Activated CD4-positive, alpha-beta memory T cell treated with anti-CD3 and anti-CD28 coated beads, Interleukin-2, amount 10 ng/mL, durations not matched to agents 7 days and 5 days (primary cell): ENCODE data around the gene SUCLG2. TPM values are rescaled to one million over a fixed set of nuclear protein-coding genes. Genes with fewer than 3 reads are reported as not detected.
A peak's percentile ranks its signal among the peaks of the same experiment; 100 is the strongest.

ENCODE experiments used
- CTCF ChIA-PET: fragments of 350-600 bp; sonication (Branson Sonifier 250); formaldehyde crosslinking; loops from one replicate; lab custom pipeline; 2021; ENCODE audit warnings: antibody characterized with exemption, inconsistent platforms; lab: Charles Lee
- POLR2A ChIA-PET: fragments of 350-600 bp; sonication (Branson Sonifier 250); formaldehyde crosslinking; loops from one replicate; lab custom pipeline; 2021; ENCODE audit warnings: antibody characterized with exemption; lab: Charles Lee
- DNase-seq: peaks from one replicate; pipeline ENCODE4 v3.0.0-alpha.2; 2020
- H3K27ac Mint-ChIP-seq: one replicate; pipeline ENCODE4 v1.8.0; 2021; ENCODE audit warnings: mild to moderate bottlenecking, mixed read lengths
- H3K27me3 Mint-ChIP-seq: one replicate; pipeline ENCODE4 v1.8.0; 2021; ENCODE audit warnings: mixed read lengths
- H3K36me3 Mint-ChIP-seq: one replicate; pipeline ENCODE4 v1.8.0; 2021; ENCODE audit warnings: low read depth, mixed read lengths
- H3K4me1 Mint-ChIP-seq: one replicate; pipeline ENCODE4 v1.8.0; 2021; ENCODE audit warnings: mixed read lengths
- H3K4me3 Mint-ChIP-seq: one replicate; pipeline ENCODE4 v1.8.0; 2021; ENCODE audit warnings: mild to moderate bottlenecking, mixed read lengths
- H3K9me3 Mint-ChIP-seq: one replicate; pipeline ENCODE4 v1.8.0; 2021; ENCODE audit warnings: mixed read lengths
- total RNA-seq, 2 experiments: library from RNA; stranded (reverse); gene quantifications; one replicate each; pipeline ENCODE4 v1.2.3, GENCODE V29; 2021

SUCLG2 gene
- total RNA-seq: 10 to 100 TPM; 46.9 to 48.5 TPM

DNA sequence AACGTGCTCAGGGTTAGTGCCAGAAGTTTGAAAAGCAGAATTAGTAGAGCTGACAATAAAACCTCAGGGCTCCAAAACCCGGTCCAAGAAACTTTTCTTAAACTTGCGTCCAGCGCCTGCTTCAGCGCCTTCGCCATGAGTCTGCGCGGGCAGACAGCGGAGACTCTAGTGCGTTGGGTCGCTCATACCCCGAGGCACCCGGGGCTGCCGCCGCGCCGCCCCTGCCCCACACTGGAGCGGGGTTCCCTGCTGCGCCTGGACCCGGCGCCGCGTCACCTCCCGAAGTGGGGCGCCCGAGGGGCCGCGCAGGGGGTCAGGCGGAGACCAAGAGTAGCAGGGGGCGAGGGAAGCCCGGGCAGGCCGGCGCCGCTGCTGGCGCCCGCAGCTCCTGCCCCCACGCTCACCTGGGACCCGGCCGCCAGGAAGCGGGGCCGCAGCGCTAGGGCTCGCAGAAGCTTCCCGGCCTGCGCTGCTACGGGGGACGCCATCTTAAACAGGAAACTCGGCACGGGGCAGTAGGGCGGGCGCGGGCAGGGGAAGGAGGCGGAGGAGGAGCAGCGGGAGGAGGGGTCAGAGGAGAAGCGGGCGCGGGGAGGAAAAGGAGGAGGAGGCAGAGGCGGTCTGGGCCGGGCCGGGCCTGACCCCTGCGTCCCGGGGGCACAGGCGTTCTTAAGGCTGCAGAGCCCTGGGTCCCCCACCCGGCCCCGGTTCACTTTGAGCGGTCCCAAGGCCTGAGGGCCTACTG, at the start of gene SUCLG2:
Gene SUCLG2 (minus strand): TSS at position 514 of the 745 bp plus-strand sequence. CDS start 26 bp downstream, at position 488.
- peak within 1 kb of the TSS; percentile 74 for H3K4me3 Mint-ChIP-seq
- CTCF ChIA-PET: interaction anchor here (1.1 to 1.8 kb wide), 2 partner anchors 270 to 294 kb away, joined by 4 to 6 read pairs; no protein-coding TSS in a partner anchor
- H3K4me1 Mint-ChIP-seq: peaks cover 59% of the 10 kb centered on the region
- POLR2A ChIA-PET: interaction anchor here (0.6 to 3.0 kb wide), 15 partner anchors 9 to 1406 kb away, joined by 3 to 17 read pairs (median 5); partner anchors contain the start of gene KBTBD8
- H3K27me3 Mint-ChIP-seq: no peaks in the 10 kb centered on the region
- H3K9me3 Mint-ChIP-seq: peaks cover 33% of the 10 kb centered on the region
- H3K36me3 Mint-ChIP-seq: peaks cover 64% of the 10 kb centered on the region
- H3K27ac Mint-ChIP-seq: peak within 1 kb of the TSS; percentile 80
- DNase-seq: peak; percentile 87

GRCh38 chr3:67700596-67700995, 46.2 kb upstream of the SUCLG2 start:
- DNase-seq: no peak
- POLR2A ChIA-PET: no interaction called here
- CTCF ChIA-PET: no interaction called here

GRCh38 chr3:67699882-67700281, 45.5 kb upstream of the SUCLG2 start:
- Mint-ChIP-seq H3K4me3 (no peak overlapping the region), H3K27me3 (no peaks in the 10 kb centered on the region), H3K9me3 (no peaks in the 10 kb centered on the region), H3K27ac (no peak overlapping the region), H3K4me1 (no peaks in the 10 kb centered on the region), H3K36me3 (no peaks in the 10 kb centered on the region)
- CTCF ChIA-PET: no interaction called here
- no peak for DNase-seq
- POLR2A ChIA-PET: no interaction called here

More at GRCh38 chr3:67700596-67700995, 46.2 kb upstream of the SUCLG2 start:
- Mint-ChIP-seq H3K9me3 (no peaks in the 10 kb centered on the region), H3K4me3 (no peak overlapping the region), H3K27me3 (no peaks in the 10 kb centered on the region), H3K36me3 (no peaks in the 10 kb centered on the region), H3K4me1 (no peaks in the 10 kb centered on the region), H3K27ac (no peak overlapping the region)

GRCh38 chr3:67692621-67693020, 38.2 kb upstream of the SUCLG2 start:
- no peaks in the 10 kb centered on the region for H3K27me3 Mint-ChIP-seq
- peaks cover 3% of the 10 kb centered on the region for H3K9me3 Mint-ChIP-seq
- H3K27ac Mint-ChIP-seq: no peak overlapping the region
- H3K4me3 Mint-ChIP-seq: no peak overlapping the region
- no peaks in the 10 kb centered on the region for H3K36me3 Mint-ChIP-seq
- ChIA-PET CTCF (no interaction called here), POLR2A (no interaction called here)
- DNase-seq: no peak
- H3K4me1 Mint-ChIP-seq: no peaks in the 10 kb centered on the region

GRCh38 chr3:67691926-67692325, 37.5 kb upstream of the SUCLG2 start:
- H3K9me3 Mint-ChIP-seq: peaks cover 3% of the 10 kb centered on the region
- H3K27me3 Mint-ChIP-seq: no peaks in the 10 kb centered on the region
- no peaks in the 10 kb centered on the region for H3K36me3 Mint-ChIP-seq
- CTCF ChIA-PET: no interaction called here
- no peak for DNase-seq
- POLR2A ChIA-PET: no interaction called here
- H3K4me3 Mint-ChIP-seq: no peak overlapping the region
- H3K27ac Mint-ChIP-seq: no peak overlapping the region
- no peaks in the 10 kb centered on the region for H3K4me1 Mint-ChIP-seq

- CTCF ChIA-PET: interaction anchor here (0.7 kb wide), 1 partner anchor 259 kb away, joined by 3 read pairs; no protein-coding TSS in a partner anchor
- POLR2A ChIA-PET: no interaction called here
- no peak overlapping the region for H3K27ac Mint-ChIP-seq
Measured at GRCh38 chr3:67691207-67691606, 36.8 kb upstream of the SUCLG2 start.

DNA sequence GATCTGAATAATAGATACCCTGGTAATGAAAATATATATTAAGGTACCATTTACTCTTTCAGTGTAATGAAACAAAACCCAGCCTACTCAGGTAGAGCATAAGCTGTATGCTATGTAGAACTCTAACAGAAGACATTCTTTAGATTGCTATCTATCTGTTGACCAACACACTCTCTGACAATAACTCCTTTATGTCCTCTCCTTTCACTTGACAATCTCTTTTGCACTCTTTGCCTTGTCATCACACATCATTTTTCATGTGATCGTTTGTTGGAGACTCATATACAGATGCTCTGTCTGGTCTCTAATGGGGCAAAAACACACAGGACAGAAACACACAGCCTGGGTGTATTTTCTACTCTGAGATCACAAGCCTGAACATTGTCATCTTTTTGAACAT, 35.4 kb upstream of the SUCLG2 start:
- no peaks in the 10 kb centered on the region for H3K36me3 Mint-ChIP-seq
- ChIA-PET POLR2A (no interaction called here), CTCF (no interaction called here)
- H3K27ac Mint-ChIP-seq: no peak overlapping the region
- H3K27me3 Mint-ChIP-seq: no peaks in the 10 kb centered on the region
- no peak for DNase-seq
- H3K4me1 Mint-ChIP-seq: peaks cover 9% of the 10 kb centered on the region
- peaks cover 3% of the 10 kb centered on the region for H3K9me3 Mint-ChIP-seq
- no peak overlapping the region for H3K4me3 Mint-ChIP-seq

More at GRCh38 chr3:67691207-67691606, 36.8 kb upstream of the SUCLG2 start:
- Mint-ChIP-seq H3K4me3 (no peak overlapping the region), H3K27me3 (no peaks in the 10 kb centered on the region), H3K36me3 (no peaks in the 10 kb centered on the region), H3K9me3 (peaks cover 3% of the 10 kb centered on the region), H3K4me1 (peaks cover 1% of the 10 kb centered on the region)
- no peak for DNase-seq

DNA sequence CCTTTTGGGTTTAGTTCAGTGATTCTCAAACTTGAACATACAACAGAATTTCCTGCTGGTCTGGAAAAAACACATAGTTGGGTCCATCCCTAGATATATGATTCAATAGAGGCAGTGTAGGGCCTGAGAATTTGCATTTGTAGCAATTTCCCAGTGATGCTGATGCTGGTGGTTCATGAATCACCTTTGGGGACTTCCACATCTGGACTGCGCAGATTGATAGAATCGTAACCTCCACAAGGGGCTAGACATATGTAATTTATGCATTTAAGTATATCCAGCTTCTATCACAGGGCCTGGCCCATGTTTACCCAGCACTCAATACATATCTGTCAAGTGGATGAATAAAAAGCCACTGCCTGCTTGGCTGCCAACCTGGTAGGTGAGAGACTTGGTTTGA, 33.8 kb upstream of the SUCLG2 start:
- Mint-ChIP-seq H3K27ac (no peak overlapping the region), H3K4me3 (no peak overlapping the region), H3K9me3 (peaks cover 3% of the 10 kb centered on the region), H3K27me3 (no peaks in the 10 kb centered on the region), H3K36me3 (no peaks in the 10 kb centered on the region), H3K4me1 (peaks cover 23% of the 10 kb centered on the region)
- ChIA-PET CTCF (no interaction called here), POLR2A (no interaction called here)
- no peak for DNase-seq

DNA sequence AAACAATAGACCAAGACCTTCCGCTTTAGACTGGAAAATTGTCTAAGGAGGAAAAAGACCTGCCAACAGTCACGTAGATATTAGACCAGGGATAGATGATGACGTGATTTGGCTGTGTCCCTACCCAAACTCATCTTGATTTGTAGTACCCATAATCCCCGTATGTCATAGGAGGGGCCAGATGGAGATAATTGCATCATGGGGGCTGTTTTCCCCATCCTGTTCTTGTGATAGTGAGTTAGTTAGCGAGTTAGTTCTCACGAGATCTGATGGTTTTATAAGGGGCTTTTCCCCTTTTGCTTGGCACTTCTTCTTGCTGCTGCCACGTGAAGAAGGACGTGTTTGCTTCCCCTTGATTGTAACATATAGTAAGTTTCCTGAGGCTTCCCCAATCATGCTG, 31.7 kb upstream of the SUCLG2 start:
- Mint-ChIP-seq H3K4me3 (no peak overlapping the region), H3K27me3 (no peaks in the 10 kb centered on the region), H3K27ac (no peak overlapping the region), H3K4me1 (peaks cover 24% of the 10 kb centered on the region), H3K9me3 (peaks cover 5% of the 10 kb centered on the region), H3K36me3 (no peaks in the 10 kb centered on the region)
- CTCF ChIA-PET: no interaction called here
- POLR2A ChIA-PET: no interaction called here
- no peak for DNase-seq

DNA sequence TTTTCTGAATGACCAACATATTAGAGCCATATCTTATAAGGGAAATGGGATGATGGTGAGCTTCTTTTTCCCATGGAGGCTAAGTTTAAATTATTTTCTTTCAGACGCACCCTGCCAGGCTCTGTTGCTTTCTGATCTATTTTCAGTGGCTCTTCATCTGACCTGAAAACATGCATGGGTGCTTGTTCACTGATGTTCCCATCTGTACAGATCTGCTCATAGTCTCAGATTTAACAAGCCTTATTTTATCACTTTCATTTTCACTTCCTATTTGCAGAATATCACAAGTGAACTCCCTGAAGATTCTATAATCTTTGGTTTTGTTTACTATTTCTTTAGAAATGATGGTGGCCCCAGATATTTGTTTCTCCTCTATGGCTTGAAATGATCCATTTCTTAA, 31.1 kb upstream of the SUCLG2 start:
- Mint-ChIP-seq H3K4me1 (peaks cover 24% of the 10 kb centered on the region), H3K9me3 (peaks cover 5% of the 10 kb centered on the region), H3K27me3 (no peaks in the 10 kb centered on the region), H3K4me3 (peak overlapping the region; percentile 3), H3K36me3 (no peaks in the 10 kb centered on the region), H3K27ac (no peak overlapping the region)
- CTCF ChIA-PET: no interaction called here
- DNase-seq: no peak
- POLR2A ChIA-PET: no interaction called here

- CTCF ChIA-PET: no interaction called here
- Mint-ChIP-seq H3K4me3 (no peak overlapping the region), H3K27ac (no peak overlapping the region), H3K4me1 (peaks cover 26% of the 10 kb centered on the region), H3K9me3 (peaks cover 2% of the 10 kb centered on the region), H3K27me3 (no peaks in the 10 kb centered on the region), H3K36me3 (no peaks in the 10 kb centered on the region)
- POLR2A ChIA-PET: interaction anchor here (2.6 kb wide), 1 partner anchor 29 kb away, joined by 15 read pairs; the partner anchor contains the start of gene SUCLG2
- no peak for DNase-seq
Measured at GRCh38 chr3:67684211-67684610, 29.8 kb upstream of the SUCLG2 start.

GRCh38 chr3:67683522-67683921, 29.1 kb upstream of the SUCLG2 start:
- Mint-ChIP-seq H3K4me3 (no peak overlapping the region), H3K27ac (no peak overlapping the region), H3K36me3 (no peaks in the 10 kb centered on the region), H3K27me3 (no peaks in the 10 kb centered on the region), H3K9me3 (peaks cover 2% of the 10 kb centered on the region), H3K4me1 (peaks cover 32% of the 10 kb centered on the region)
- POLR2A ChIA-PET: interaction anchor here (2.6 kb wide), 1 partner anchor 29 kb away, joined by 15 read pairs; the partner anchor contains the start of gene SUCLG2
- DNase-seq: no peak
- CTCF ChIA-PET: no interaction called here

DNA sequence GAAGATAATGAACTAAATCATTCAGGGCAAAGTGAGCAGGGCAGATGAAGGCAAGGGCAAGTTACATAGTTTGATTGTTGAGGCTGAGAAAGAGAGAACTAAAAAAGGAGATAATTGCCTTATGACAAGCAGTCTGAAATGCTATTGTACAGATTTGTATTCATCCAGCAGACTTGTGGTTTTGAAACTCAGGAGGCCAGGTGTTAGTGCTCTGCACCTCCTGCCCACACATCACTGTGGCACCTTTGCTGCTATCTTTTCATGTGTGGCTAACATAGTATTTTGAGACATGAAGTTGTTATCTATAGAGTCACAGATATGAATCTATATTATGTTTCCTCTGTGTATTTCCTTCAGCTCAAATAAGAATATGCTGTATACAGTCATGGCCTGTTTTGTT, 24.3 kb upstream of the SUCLG2 start:
- CTCF ChIA-PET: no interaction called here
- peaks cover 5% of the 10 kb centered on the region for H3K9me3 Mint-ChIP-seq
- H3K4me3 Mint-ChIP-seq: no peak overlapping the region
- peaks cover 4% of the 10 kb centered on the region for H3K36me3 Mint-ChIP-seq
- no peak overlapping the region for H3K27ac Mint-ChIP-seq
- H3K27me3 Mint-ChIP-seq: no peaks in the 10 kb centered on the region
- POLR2A ChIA-PET: no interaction called here
- no peak for DNase-seq
- peaks cover 16% of the 10 kb centered on the region for H3K4me1 Mint-ChIP-seq
